Activated naive CD8-positive, alpha-beta T cell treated with anti-CD3 and anti-CD28 coated beads, Interleukin-2, amount 10 ng/mL, durations not matched to agents 7 days and 5 days (primary cell): ENCODE data around the gene EFCAB8. TPM values are rescaled to one million over a fixed set of nuclear protein-coding genes. Genes with fewer than 3 reads are reported as not detected.

Experiments used
- ATAC-seq: fragments of 150-1000 bp; cut with Tn5 transposase; one replicate; pipeline ENCODE4 v1.10.0; 2021; ENCODE audit warnings: low read depth, moderate library complexity
- POLR2A ChIA-PET: fragments of 350-600 bp; sonication (Branson Sonifier 250); formaldehyde crosslinking; loops from one replicate; lab custom pipeline; 2021; ENCODE audit warnings: antibody characterized with exemption; lab: Charles Lee
- DNase-seq: peaks from one replicate; pipeline ENCODE4 v3.0.0; 2021
- H3K27ac Mint-ChIP-seq: one replicate; pipeline ENCODE4 v1.8.0; 2022; ENCODE audit warnings: mild to moderate bottlenecking, mixed read lengths
- H3K27me3 Mint-ChIP-seq: one replicate; pipeline ENCODE4 v1.8.0; 2022; ENCODE audit warnings: mild to moderate bottlenecking, moderate library complexity, mixed read lengths
- H3K36me3 Mint-ChIP-seq: one replicate; pipeline ENCODE4 v1.8.0; 2021; ENCODE audit warnings: mild to moderate bottlenecking, mixed read lengths
- H3K4me1 Mint-ChIP-seq: one replicate; pipeline ENCODE4 v1.8.0; 2021; ENCODE audit warnings: mixed read lengths
- H3K4me3 Mint-ChIP-seq: one replicate; pipeline ENCODE4 v1.8.0; 2022; ENCODE audit warnings: mild to moderate bottlenecking, moderate library complexity, mixed read lengths
- H3K9me3 Mint-ChIP-seq: one replicate; pipeline ENCODE4 v1.8.0; 2021; ENCODE audit warnings: mixed read lengths
- total RNA-seq, 2 experiments: library from RNA; stranded (reverse); gene quantifications; one replicate each; pipeline ENCODE4 v1.2.3, GENCODE V29; 2021

Gene EFCAB8, protein sequence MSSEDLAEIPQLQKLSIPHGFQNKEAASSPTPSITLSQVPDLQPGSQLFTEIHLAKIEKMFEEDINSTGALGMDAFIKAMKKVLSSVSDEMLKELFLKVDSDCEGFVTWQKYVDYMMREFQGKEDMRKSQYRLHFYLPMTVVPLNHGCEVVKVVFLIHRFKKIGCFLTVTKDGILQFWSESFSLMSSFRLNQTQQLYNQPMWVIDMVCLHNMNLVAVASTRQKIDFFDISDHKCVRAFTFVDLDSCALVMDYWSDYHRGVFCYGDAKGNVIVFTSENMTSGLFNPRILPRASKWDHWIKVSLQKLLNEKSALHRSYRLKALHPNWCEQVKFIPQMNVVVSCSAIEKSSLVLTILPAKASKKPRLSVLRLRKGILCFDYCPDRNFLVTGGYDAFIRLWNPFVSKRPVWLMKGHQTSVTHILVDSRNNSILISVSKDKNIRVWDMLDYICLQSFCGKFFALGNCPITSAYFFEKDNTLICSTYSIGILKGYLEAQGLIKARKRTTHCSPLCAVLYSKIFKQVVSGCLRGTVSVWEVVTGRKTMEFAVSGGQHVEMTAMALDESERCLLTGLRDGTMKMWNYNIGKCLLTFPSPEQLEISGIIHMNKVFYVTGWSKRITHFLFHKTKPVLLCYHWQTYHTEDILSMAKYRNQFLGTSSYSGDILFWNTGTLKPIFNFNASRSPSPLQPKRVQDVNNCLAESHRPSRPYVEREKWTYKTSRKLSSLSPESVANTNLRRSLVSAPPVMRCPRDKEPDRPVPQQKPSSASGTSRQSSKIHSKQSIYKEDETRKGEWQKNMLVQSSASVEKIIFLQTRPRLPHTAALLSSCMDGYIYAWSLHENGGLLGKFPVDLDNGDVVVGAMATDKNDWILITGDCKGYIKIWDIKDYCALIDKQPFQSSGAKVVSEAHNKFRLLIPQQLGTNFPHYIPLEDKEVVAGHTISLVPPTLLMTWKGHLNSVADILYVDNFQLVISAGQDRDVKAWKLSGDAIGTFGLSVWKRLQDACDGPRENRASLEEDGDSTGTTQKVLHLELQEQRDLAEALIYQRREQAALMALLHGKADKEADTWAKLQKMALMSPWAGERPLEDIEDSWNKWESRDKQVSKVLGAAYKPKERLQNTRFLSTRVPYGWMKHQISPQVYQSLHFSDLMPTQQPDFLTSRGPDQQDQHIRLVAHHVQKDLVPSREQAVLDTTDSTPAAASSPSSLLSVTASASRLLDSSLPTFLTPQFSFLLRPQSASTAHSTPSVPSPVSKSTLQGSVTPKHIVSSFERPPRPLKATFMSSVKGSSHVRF
- total RNA-seq, result under 1 TPM; 0.47 to 0.77 TPM

DNA sequence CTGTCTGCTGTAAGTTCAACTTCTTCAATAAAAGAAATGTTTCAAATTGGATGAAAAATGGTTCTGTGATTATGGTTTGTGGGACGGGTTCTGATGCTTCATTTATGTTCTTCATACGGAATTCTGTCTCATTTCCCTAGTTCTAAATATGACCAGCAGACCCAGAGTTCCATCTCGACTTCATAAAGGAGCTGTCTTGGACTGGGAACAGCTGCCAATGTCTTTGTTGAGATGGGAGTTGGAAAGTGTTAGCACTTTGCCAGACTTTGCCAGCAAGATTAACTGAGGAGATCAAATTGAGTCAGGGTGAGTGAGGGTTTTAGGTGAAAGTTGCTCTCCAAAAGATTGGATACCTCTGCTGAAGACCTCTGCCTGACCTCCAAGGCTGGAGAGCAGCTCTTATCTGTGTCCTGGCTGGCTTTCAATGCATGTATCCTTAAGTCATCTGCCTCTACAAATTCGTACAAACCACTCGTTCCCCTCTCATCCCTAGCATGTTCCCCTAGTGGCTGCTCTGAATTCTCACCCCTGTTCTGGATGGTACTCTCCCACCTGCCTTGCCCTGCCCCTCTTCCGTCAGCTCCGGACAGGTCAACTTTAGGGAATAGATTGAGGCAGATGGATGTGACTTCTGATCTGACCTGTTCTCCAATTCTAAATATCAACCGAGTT lies at the start of gene EFCAB8:
Gene EFCAB8 (plus strand): TSS at position 223 of the 672 bp plus-strand sequence. CDS start 4,870 bp downstream, outside the sequence.
- Mint-ChIP-seq H3K36me3 (peaks cover 7% of the 10 kb centered on the region), H3K4me1 (peaks cover 15% of the 10 kb centered on the region), H3K4me3 (no peak within 1 kb of the TSS), H3K27ac (no peak within 1 kb of the TSS), H3K27me3 (no peaks in the 10 kb centered on the region), H3K9me3 (no peaks in the 10 kb centered on the region)
- ATAC-seq (no peak), DNase-seq (no peak)
- POLR2A ChIA-PET, result no interaction called here

DNA sequence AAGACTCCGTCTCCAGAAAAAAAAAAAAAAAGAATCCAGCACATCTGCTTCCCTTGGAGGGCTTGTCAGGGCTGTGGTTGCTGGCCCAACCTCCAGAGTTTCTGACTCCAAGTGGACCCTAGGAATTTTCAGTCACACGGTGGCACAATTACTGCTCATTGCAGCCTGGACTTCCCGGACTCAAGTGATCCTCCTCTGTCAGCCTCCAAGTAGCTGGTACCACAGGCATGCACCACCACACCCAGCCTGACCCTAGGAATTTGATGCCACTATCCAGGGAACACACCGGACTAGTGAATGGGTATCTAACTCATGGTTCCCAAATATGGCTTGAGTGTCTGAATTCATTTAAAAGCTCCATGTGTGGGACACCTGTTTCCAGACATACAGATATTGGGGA lies 48.8 kb upstream of the EFCAB8 start:
- DNase-seq, result no peak
- POLR2A ChIA-PET, result no interaction called here
- no peak overlapping the region for H3K27ac Mint-ChIP-seq

DNA sequence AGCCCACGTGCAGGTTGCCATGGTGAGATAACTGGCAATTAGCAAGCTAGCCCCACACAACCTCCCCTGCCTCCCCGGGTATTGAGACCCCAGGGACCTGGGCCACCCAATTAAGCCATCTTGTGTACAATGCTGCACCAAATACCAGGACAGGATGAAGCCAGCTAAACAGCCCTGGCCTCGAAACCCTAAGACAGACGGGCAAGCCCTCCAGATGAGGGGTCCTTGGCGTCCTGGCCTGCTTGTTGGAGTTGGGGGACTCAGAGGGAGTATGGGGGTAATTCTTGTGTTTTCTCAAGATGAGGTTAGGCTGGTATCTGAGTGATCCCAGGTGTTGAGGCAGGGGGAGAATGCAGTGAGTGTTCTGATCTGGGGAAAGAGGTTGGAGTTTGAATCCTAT lies 47.8 kb upstream of the EFCAB8 start:
- Mint-ChIP-seq H3K36me3 (peaks cover 5% of the 10 kb centered on the region), H3K4me1 (no peaks in the 10 kb centered on the region), H3K4me3 (no peak overlapping the region), H3K9me3 (no peaks in the 10 kb centered on the region), H3K27me3 (no peaks in the 10 kb centered on the region), H3K27ac (no peak overlapping the region)
- DNase-seq, result no peak
- POLR2A ChIA-PET, result no interaction called here
- no peak for ATAC-seq

More for the DNA sequence above, 48.8 kb upstream of the EFCAB8 start:
- H3K9me3 Mint-ChIP-seq, result no peaks in the 10 kb centered on the region
- no peaks in the 10 kb centered on the region for H3K4me1 Mint-ChIP-seq
- H3K36me3 Mint-ChIP-seq, result peaks cover 7% of the 10 kb centered on the region
- no peaks in the 10 kb centered on the region for H3K27me3 Mint-ChIP-seq
- ATAC-seq, result no peak
- no peak overlapping the region for H3K4me3 Mint-ChIP-seq

DNA sequence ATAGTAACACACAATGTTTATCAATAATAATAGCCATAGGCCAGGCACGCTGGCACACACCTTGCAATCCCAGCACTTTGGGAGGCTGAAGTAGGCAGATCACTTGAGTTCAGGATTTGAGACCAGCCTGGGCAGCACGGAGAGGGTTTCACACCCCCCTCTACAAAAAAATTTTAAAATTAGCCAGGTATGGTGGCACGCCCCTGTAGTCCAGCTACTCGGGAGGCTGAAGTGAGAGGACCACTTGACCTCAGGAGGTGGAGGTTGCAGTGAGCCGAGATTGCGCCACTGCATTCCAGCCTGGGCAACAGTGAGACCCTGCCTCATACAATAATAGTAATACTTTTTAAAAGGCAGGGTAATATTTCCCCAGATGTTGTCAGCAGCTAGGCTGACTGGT lies 46.8 kb upstream of the EFCAB8 start:
- ATAC-seq (no peak), DNase-seq (no peak)
- H3K4me1 Mint-ChIP-seq, result no peaks in the 10 kb centered on the region
- H3K27me3 Mint-ChIP-seq, result no peaks in the 10 kb centered on the region
- H3K36me3 Mint-ChIP-seq, result no peaks in the 10 kb centered on the region
- POLR2A ChIA-PET, result no interaction called here
- no peaks in the 10 kb centered on the region for H3K9me3 Mint-ChIP-seq
- H3K4me3 Mint-ChIP-seq, result no peak overlapping the region
- no peak overlapping the region for H3K27ac Mint-ChIP-seq

DNA sequence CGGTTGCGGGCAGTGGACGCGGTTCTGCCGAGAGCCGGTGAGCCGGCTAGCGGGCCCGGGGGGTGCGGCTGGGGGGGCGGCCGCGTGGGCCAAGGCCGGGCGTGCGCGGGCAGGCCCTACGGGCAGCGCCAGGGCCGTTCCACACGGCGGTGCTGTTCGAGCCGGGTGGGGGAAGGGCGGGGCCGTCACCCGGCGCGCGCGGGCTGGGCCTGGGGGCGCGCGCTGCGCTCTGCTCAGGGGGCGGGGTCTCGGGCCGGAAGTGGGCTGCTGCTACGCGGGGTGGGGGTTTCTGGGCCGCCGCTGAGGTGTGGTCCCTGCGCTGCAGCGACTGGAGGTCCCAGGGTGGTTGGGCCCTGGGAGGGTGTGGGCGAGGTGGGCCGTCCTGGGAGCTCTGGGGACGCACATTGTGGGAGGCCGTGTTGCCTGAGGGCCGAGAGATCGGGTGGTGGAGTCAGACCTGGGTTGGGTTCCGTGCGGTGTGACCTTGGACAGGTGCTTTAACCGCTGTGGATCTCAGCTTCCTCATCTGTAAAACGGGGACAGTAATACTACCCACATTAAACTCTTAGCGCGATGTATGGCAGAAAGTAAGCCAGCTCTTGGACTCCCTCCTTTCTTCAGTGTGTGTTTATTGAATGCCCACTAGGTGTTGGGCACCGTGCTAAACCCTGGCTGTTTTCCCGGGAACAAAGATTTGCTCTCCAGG lies 38.6 kb upstream of the EFCAB8 start:
- POLR2A ChIA-PET, result interaction anchor here (0.7 to 2.0 kb wide), 12 partner anchors 10 to 1076 kb away, joined by 3 to 10 read pairs (median 4); partner anchors contain the start of gene COMMD7
- H3K4me3 Mint-ChIP-seq, result peak overlapping the region; percentile 96
- H3K9me3 Mint-ChIP-seq, result no peaks in the 10 kb centered on the region
- H3K27me3 Mint-ChIP-seq, result no peaks in the 10 kb centered on the region
- H3K36me3 Mint-ChIP-seq, result peaks cover 14% of the 10 kb centered on the region
- H3K27ac Mint-ChIP-seq, result peak overlapping the region; percentile 98
- peak; percentile 90 for DNase-seq
- H3K4me1 Mint-ChIP-seq, result peaks cover 38% of the 10 kb centered on the region
- ATAC-seq, result peak; percentile 80

DNA sequence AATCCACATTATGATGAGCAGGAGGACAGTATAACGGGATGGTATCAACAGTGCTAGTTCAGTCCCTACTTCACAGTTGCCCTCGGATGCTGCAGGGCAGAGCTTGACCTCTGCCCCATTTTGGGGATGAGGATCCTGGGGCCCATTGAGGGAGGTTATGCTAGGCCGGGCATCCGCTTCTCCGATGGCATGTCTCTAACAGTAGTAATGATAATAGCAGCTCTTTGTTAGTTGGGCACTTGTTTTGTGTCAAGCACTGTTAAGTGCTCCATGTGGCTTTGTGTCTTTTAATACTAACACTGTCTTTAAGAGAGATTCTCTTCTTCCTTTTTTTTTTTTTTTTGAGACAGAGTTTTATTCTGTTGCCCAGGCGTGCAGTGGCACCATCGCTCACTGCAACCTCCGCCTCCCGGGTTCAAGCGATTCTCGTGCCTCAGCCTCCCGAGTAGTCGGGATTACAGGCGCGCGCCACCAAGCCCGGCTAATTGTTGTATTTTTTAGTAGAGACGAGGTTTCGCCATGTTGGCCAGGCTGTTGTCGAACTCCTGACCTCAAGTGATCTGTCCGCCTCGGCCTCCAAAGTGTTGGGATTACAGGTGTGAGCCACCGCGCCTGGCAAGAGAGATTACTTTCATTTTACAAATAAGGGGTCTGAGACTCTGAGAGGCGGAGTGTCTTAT lies 37.9 kb upstream of the EFCAB8 start:
- POLR2A ChIA-PET, result interaction anchor here (0.7 to 2.0 kb wide), 8 partner anchors 9 to 286 kb away, joined by 3 to 10 read pairs (median 4); partner anchors contain the start of gene COMMD7
- H3K27me3 Mint-ChIP-seq, result no peaks in the 10 kb centered on the region
- H3K4me1 Mint-ChIP-seq, result peaks cover 39% of the 10 kb centered on the region
- ATAC-seq, result no peak
- H3K4me3 Mint-ChIP-seq, result peak overlapping the region; percentile 96
- peak overlapping the region; percentile 98 for H3K27ac Mint-ChIP-seq
- H3K9me3 Mint-ChIP-seq, result no peaks in the 10 kb centered on the region
- DNase-seq, result no peak
- peaks cover 18% of the 10 kb centered on the region for H3K36me3 Mint-ChIP-seq

DNA sequence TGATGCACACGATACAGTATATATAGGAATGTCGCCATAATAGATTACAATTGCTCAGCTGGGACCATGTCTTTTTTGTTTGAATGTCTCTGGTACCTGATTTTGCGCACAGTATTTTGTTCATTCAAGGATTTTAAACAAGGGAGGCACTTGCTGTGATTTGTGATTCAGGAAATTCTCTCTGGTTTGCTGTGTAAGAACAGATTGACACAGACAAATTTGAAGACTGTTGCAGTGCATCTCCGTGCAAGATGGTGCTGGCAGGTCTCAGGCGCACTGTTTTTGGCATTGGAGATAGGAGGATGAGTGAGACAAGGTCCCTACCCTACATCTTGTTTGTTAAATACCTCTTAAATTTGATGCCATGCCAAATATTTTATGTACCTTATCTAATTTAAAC lies 36.5 kb upstream of the EFCAB8 start:
- Mint-ChIP-seq H3K27ac (no peak overlapping the region), H3K36me3 (peaks cover 23% of the 10 kb centered on the region), H3K9me3 (no peaks in the 10 kb centered on the region), H3K4me3 (peak overlapping the region; percentile 96), H3K27me3 (no peaks in the 10 kb centered on the region), H3K4me1 (peaks cover 42% of the 10 kb centered on the region)
- no peak for ATAC-seq
- DNase-seq, result no peak
- POLR2A ChIA-PET, result interaction anchor here (1.8 kb wide), 1 partner anchor 11 kb away, joined by 10 read pairs; no protein-coding TSS in a partner anchor

DNA sequence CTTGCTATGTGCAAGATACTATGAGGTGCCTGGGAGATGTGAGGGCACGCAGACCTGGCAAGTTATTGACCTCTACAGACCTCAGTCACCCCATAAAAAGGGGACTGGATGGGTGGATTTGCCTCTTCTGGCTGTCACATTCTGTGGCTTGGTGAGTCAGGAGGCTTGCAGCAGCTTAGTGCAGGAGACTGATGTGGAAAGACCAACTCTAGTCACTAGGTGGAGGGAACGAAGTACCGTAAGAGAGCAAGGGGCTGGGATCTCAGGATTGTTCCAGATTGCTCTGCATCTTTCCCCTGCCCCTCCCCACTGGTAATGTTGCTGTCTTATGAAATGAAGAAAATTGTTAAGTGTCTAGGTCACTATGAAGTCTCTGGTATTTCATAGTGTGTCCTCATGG lies 35.6 kb upstream of the EFCAB8 start:
- POLR2A ChIA-PET, result interaction anchor here (1.8 kb wide), 1 partner anchor 10 kb away, joined by 10 read pairs; no protein-coding TSS in a partner anchor
- Mint-ChIP-seq H3K27ac (peak overlapping the region; percentile 70), H3K27me3 (no peaks in the 10 kb centered on the region), H3K9me3 (no peaks in the 10 kb centered on the region), H3K36me3 (peaks cover 26% of the 10 kb centered on the region), H3K4me3 (peak overlapping the region; percentile 12), H3K4me1 (peaks cover 42% of the 10 kb centered on the region)
- no peak for ATAC-seq
- no peak for DNase-seq

DNA sequence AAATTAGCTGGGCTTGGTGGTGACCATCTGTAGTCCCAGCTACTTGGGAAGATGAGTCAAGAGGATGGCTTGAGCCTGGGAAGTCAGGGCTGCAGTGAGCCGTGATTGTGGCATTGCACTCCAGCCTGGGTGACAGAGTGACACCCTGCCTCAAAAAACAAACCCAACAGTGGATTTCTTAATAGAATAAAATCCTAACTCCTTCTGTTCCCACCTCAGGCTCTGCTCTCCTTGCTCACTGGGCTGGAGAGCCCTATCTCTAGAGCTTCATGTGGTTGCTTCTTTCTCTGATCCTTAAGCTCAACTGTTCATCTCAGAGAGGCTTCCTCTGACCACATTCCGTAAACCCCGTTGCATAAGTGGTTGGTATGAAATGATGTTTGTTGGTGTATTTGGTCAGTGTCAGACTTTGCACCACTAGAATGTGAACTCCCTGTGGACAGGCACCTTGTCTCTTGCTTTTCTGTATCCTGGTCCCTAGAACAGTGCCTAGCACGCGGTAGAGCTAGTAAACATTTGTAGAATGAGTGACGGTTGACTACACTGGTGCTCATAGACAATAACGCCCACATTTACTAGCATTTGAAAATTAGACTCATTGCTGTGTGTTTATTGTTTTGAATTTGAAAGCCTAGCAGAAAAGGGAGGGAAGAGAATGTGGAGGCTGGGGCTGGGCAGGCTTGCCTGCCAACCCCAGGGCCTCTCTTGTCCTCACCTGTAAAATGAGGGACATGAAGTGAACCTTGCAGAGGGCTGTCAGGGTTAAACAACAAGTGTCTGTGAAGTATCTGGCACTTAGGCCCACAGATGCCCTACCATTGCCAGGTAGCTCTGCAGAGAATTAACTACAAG lies 34.8 kb upstream of the EFCAB8 start:
- DNase-seq, result no peak
- POLR2A ChIA-PET, result interaction anchor here (0.6 kb wide), 1 partner anchor 124 kb away, joined by 3 read pairs; no protein-coding TSS in a partner anchor
- H3K27me3 Mint-ChIP-seq, result no peaks in the 10 kb centered on the region
- H3K4me1 Mint-ChIP-seq, result peaks cover 47% of the 10 kb centered on the region
- no peaks in the 10 kb centered on the region for H3K9me3 Mint-ChIP-seq
- no peak overlapping the region for H3K4me3 Mint-ChIP-seq
- ATAC-seq, result no peak
- peaks cover 30% of the 10 kb centered on the region for H3K36me3 Mint-ChIP-seq
- H3K27ac Mint-ChIP-seq, result peak overlapping the region; percentile 45

DNA sequence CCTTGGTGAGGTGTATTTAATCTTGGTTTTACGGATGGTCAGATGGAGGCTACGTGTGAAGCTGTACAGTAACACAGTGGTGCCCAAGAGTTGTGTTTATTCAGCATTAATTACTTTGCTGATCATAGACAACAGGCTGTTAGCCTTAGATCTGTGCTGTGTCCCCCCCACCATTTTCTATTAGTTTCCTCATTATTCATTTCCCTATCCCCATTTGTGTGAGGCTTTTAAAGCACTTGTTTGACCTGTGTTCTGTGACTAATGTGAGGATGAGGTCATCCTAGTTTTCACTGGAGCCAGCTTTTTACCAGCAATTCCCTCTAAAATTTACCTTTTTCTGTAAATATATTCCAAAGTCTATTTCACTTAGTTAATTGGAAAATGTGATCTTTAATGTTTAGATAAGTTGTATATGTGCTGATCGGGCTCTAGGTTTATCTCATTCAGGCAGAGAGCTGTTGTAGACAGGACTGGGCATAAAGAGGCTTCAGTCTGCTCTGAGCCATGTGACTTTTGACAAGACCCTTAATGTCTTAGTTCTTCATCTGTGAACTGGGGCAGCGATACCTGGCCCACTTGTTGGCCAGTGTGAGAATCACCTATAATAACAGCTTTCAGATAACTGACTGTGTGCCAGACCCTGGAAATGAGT lies 30.6 kb upstream of the EFCAB8 start:
- Mint-ChIP-seq H3K4me1 (peaks cover 41% of the 10 kb centered on the region), H3K9me3 (no peaks in the 10 kb centered on the region), H3K36me3 (peaks cover 47% of the 10 kb centered on the region), H3K27ac (no peak overlapping the region), H3K4me3 (no peak overlapping the region), H3K27me3 (no peaks in the 10 kb centered on the region)
- DNase-seq (no peak), ATAC-seq (no peak)
- POLR2A ChIA-PET, result no interaction called here
